Spleen (tissue), 7 donors: ENCODE data around the gene TRIM33.

Source experiments
- POLR2A ChIP-seq, 3 donors: fragments of 450-650 bp; IDR thresholded peaks; one replicate each; pipeline ENCODE4 v1.5.1; 2017; ENCODE audit warnings: antibody characterized with exemption in 3 of 3, mild to moderate bottlenecking in 1 of 3
- TF ChIP-seq, protein P1 (sequence below), 11 experiments: fragments of 200-600 bp in 7 of 11; fragments of 450-650 bp in 4 of 11; sonication (generic) in 4 of 11; IDR thresholded peaks in 8 of 11; conservative IDR thresholded peaks in 3 of 11; 1 replicate in 7 of 11; 2 replicates in 4 of 11; pipeline versions ENCODE4 v1.4.0 to v1.8.0; 2016 to 2021; ENCODE audit warnings: antibody characterized with exemption in 11 of 11, inconsistent platforms in 4 of 11, mild to moderate bottlenecking in 1 of 11
- donor health status: DM: no; HTN: no; CAD: no; lungs with moderate emphysema.
- donor health status: DM: no; HTN: no; CAD: no.
- donor health status: DM: no; HTN: no; CAD: no.

GRCh38 chr1:114397601-114398000 is 113.4 kb downstream of the TRIM33 start:
- TF ChIP-seq, protein P1, sequence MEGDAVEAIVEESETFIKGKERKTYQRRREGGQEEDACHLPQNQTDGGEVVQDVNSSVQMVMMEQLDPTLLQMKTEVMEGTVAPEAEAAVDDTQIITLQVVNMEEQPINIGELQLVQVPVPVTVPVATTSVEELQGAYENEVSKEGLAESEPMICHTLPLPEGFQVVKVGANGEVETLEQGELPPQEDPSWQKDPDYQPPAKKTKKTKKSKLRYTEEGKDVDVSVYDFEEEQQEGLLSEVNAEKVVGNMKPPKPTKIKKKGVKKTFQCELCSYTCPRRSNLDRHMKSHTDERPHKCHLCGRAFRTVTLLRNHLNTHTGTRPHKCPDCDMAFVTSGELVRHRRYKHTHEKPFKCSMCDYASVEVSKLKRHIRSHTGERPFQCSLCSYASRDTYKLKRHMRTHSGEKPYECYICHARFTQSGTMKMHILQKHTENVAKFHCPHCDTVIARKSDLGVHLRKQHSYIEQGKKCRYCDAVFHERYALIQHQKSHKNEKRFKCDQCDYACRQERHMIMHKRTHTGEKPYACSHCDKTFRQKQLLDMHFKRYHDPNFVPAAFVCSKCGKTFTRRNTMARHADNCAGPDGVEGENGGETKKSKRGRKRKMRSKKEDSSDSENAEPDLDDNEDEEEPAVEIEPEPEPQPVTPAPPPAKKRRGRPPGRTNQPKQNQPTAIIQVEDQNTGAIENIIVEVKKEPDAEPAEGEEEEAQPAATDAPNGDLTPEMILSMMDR (IDR thresholded peaks at IDR 0.05 in 8 of 11, conservative IDR thresholded peaks at IDR 0.05 in 3 of 11) = no peak
- TF ChIP-seq POLR2A (IDR thresholded peaks at IDR 0.05) = no peak
